Calu3 (cell line): Measurements from ENCODE around the gene ROS1. TPM values are rescaled to one million over a fixed set of nuclear protein-coding genes. Genes with fewer than 3 reads are reported as not detected.

Experiments
- Bru-seq: library from RNA; stranded (reverse); fragments of 400-500 nt; gene quantifications from one replicate; lab custom pipeline; 2021; lab: Mats Ljungman, UMichigan
- BruChase-seq, 2 experiments: library from RNA; stranded (reverse); fragments of 400-500 nt; gene quantifications; one replicate each; lab custom pipeline; 2021; lab: Mats Ljungman, UMichigan
- BruUV-seq: library from RNA; stranded (reverse); fragments of 400-500 nt; replicated peaks from 2 replicates; lab custom pipeline; 2021; lab: Mats Ljungman, UMichigan
- CTCF ChIA-PET: fragments of 300-600 bp; sonication (Branson Sonifier 250); formaldehyde crosslinking; loops from one replicate; lab custom pipeline; 2022; ENCODE audit warnings: antibody characterized with exemption; lab: Charles Lee
- DNase-seq: peaks from one replicate; pipeline ENCODE4 v3.0.0; 2022
- H3K27ac Mint-ChIP-seq: one replicate; pipeline ENCODE4 v1.8.0; 2022; ENCODE audit warnings: mixed read lengths; ENCODE audit not compliant: unreplicated experiment
- H3K27me3 Mint-ChIP-seq: one replicate; pipeline ENCODE4 v1.8.0; 2022; ENCODE audit warnings: mixed read lengths; ENCODE audit not compliant: unreplicated experiment
- H3K36me3 Mint-ChIP-seq: one replicate; pipeline ENCODE4 v1.8.0; 2022; ENCODE audit warnings: mild to moderate bottlenecking, moderate library complexity, mixed read lengths; ENCODE audit not compliant: insufficient read depth, unreplicated experiment
- H3K4me1 Mint-ChIP-seq: one replicate; pipeline ENCODE4 v1.8.0; 2022; ENCODE audit warnings: mild to moderate bottlenecking, low read depth, mixed read lengths; ENCODE audit not compliant: unreplicated experiment
- H3K4me3 Mint-ChIP-seq: one replicate; pipeline ENCODE4 v1.8.0; 2022; ENCODE audit warnings: mild to moderate bottlenecking, low read depth, moderate library complexity, mixed read lengths; ENCODE audit not compliant: unreplicated experiment
- H3K9me3 Mint-ChIP-seq: one replicate; pipeline ENCODE4 v1.8.0; 2022; ENCODE audit warnings: low read depth, mixed read lengths; ENCODE audit not compliant: unreplicated experiment
- CTCF ChIP-seq: fragments of 200-600 bp; IDR thresholded peaks from one replicate; pipeline ENCODE4 v1.8.0; 2022; ENCODE audit warnings: antibody characterized with exemption; ENCODE audit not compliant: unreplicated experiment
- intact Hi-C: fragments of 100-400 bp; cut with micrococcal nuclease; formaldehyde crosslinking; loops from one replicate; pipeline ENCODE4 v1.10.0; 2022; ENCODE audit not compliant: unreplicated experiment
- long read RNA-seq: library from polyadenylated mRNA; stranded (forward); transcript quantifications from one replicate; pipeline ENCODE4 v2.0.0, GENCODE V29; 2022
- total RNA-seq: library from RNA; stranded (reverse); gene quantifications from 2 replicates; pipeline ENCODE4 v1.2.3, GENCODE V29; 2022

ROS1 gene
- total RNA-seq (5.1 and 8.1 TPM in 2 replicates), Bru-seq, nascent RNA (percentile 45 among the genes with signal in this experiment), BruChase-seq, experiment 1, labeled RNA remaining after a 6-hour chase (percentile 69 among the genes with signal in this experiment), BruChase-seq, experiment 2, labeled RNA remaining after a 2-hour chase (percentile 71 among the genes with signal in this experiment)
- long read RNA-seq, partial matches to known transcripts: 0 of 2 reads
- long read RNA-seq, other reads (novel, unspliced or antisense): 2 of 2 reads

GRCh38 chr6:117425431-117426153 is at the start of gene ROS1:
TSS of gene ROS1 (minus strand) at chr6:117425942. CDS start at chr6:117425656, 286 bp downstream.
- CTCF ChIA-PET: interaction anchor here (0.8 to 2.2 kb wide), 6 partner anchors 9 to 177 kb away, joined by 3 to 18 read pairs (median 4); partner anchors contain the start of gene GOPC
- DNase-seq: peak; percentile 26
- no peak for TF ChIP-seq CTCF
- H3K27ac Mint-ChIP-seq: peak within 1 kb of the TSS; percentile 87
- H3K27me3 Mint-ChIP-seq: no peaks in the 10 kb centered on the region
- H3K4me1 Mint-ChIP-seq: peaks cover 56% of the 10 kb centered on the region
- intact Hi-C loops: loop anchor here (2.0 kb wide), 1 partner anchor 23 kb away; no protein-coding TSS in a partner anchor
- TSS peak; percentile 78 for BruUV-seq
- H3K9me3 Mint-ChIP-seq: no peaks in the 10 kb centered on the region
- no peaks in the 10 kb centered on the region for H3K36me3 Mint-ChIP-seq
- peak within 1 kb of the TSS; percentile 59 for H3K4me3 Mint-ChIP-seq

GRCh38 chr6:117473401-117473800 is 47.7 kb upstream of the ROS1 start:
- Mint-ChIP-seq H3K9me3 (no peaks in the 10 kb centered on the region), H3K27ac (no peak overlapping the region), H3K4me3 (no peak overlapping the region), H3K36me3 (no peaks in the 10 kb centered on the region), H3K4me1 (no peaks in the 10 kb centered on the region), H3K27me3 (no peaks in the 10 kb centered on the region)
- no peak for DNase-seq
- intact Hi-C loops: no loop called here
- CTCF ChIA-PET: no interaction called here
- TF ChIP-seq CTCF: no peak
- BruUV-seq: no TSS peak

- no TSS peak for BruUV-seq
Measured at GRCh38 chr6:117472667-117473066, 46.9 kb upstream of the ROS1 start.

GRCh38 chr6:117469791-117470190 is 44.0 kb upstream of the ROS1 start:
- no TSS peak for BruUV-seq
- Mint-ChIP-seq H3K36me3 (no peaks in the 10 kb centered on the region), H3K27me3 (no peaks in the 10 kb centered on the region), H3K4me1 (peaks cover 12% of the 10 kb centered on the region), H3K9me3 (no peaks in the 10 kb centered on the region), H3K4me3 (no peak overlapping the region), H3K27ac (no peak overlapping the region)
- DNase-seq: no peak
- no peak for TF ChIP-seq CTCF
- intact Hi-C loops: no loop called here
- CTCF ChIA-PET: no interaction called here

More at GRCh38 chr6:117472667-117473066, 46.9 kb upstream of the ROS1 start:
- no peak for DNase-seq
- Mint-ChIP-seq H3K36me3 (no peaks in the 10 kb centered on the region), H3K27ac (no peak overlapping the region), H3K27me3 (no peaks in the 10 kb centered on the region), H3K4me3 (no peak overlapping the region), H3K9me3 (no peaks in the 10 kb centered on the region), H3K4me1 (no peaks in the 10 kb centered on the region)
- TF ChIP-seq CTCF: no peak
- CTCF ChIA-PET: no interaction called here
- intact Hi-C loops: no loop called here
